Suprapubic skin (tissue), 4 donors: Measurements from ENCODE around the gene CAMK2G.

Experiments used
- POLR2A ChIP-seq, 2 donors: fragments of 450-650 bp; IDR thresholded peaks; one replicate each; pipeline ENCODE4 v1.6.1; 2017; ENCODE audit warnings: antibody characterized with exemption in 2 of 2, mild to moderate bottlenecking in 2 of 2, moderate library complexity in 2 of 2
- POLR2AphosphoS5 ChIP-seq, 3 donors: sonication (generic); formaldehyde crosslinking; IDR thresholded peaks; one replicate each; pipeline ENCODE4 v1.6.1; 2017; ENCODE audit warnings: antibody characterized with exemption in 3 of 3
- TF ChIP-seq, protein P1 (sequence below), 2 donors: fragments of 200-600 bp in 1 of 2; fragments of 450-650 bp in 1 of 2; sonication (generic) in 1 of 2; IDR thresholded peaks; one replicate each; pipeline ENCODE4 v1.5.1; 2016 to 2019; ENCODE audit warnings: antibody characterized with exemption in 2 of 2, mild to moderate bottlenecking in 1 of 2, moderate library complexity in 1 of 2

DNA sequence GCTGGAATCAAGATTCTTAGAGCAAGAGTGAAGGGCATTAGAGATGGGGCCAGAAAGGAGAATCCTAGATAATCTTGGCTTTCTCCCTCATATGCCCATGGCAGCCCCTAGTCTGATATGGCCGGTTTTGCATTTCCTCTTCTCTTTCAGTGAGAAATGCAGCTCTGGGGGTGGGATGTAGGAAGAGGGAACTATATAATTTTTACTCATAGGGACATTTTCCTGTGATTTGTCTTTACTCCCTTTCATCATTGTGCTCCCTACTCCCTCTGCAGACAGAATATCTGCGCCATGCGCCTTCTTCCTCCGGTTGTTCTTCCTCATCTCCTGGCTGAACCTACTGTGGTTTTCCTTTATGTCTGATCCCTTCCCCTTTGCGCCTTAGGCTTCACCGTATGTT lies 109.3 kb downstream of the CAMK2G start:
- TF ChIP-seq, protein P1, sequence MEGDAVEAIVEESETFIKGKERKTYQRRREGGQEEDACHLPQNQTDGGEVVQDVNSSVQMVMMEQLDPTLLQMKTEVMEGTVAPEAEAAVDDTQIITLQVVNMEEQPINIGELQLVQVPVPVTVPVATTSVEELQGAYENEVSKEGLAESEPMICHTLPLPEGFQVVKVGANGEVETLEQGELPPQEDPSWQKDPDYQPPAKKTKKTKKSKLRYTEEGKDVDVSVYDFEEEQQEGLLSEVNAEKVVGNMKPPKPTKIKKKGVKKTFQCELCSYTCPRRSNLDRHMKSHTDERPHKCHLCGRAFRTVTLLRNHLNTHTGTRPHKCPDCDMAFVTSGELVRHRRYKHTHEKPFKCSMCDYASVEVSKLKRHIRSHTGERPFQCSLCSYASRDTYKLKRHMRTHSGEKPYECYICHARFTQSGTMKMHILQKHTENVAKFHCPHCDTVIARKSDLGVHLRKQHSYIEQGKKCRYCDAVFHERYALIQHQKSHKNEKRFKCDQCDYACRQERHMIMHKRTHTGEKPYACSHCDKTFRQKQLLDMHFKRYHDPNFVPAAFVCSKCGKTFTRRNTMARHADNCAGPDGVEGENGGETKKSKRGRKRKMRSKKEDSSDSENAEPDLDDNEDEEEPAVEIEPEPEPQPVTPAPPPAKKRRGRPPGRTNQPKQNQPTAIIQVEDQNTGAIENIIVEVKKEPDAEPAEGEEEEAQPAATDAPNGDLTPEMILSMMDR (IDR thresholded peaks at IDR 0.05): no peak
- TF ChIP-seq POLR2AphosphoS5 (IDR thresholded peaks at IDR 0.05) (no peak), POLR2A (IDR thresholded peaks at IDR 0.05) (no peak)
